Stimulated activated CD4-positive, alpha-beta T cell treated with anti-CD3 and anti-CD28 coated beads, TNF-alpha, amount 100 ng/mL, for 24 hours (primary cell): ENCODE results near the gene LDHD.

Experiments used
- DNase-seq, 3 experiments: peaks; one replicate each; pipeline ENCODE4 v3.0.0-alpha.2; 2020; ENCODE audit warnings: low read depth in 3 of 3

The LDHD gene

DNA sequence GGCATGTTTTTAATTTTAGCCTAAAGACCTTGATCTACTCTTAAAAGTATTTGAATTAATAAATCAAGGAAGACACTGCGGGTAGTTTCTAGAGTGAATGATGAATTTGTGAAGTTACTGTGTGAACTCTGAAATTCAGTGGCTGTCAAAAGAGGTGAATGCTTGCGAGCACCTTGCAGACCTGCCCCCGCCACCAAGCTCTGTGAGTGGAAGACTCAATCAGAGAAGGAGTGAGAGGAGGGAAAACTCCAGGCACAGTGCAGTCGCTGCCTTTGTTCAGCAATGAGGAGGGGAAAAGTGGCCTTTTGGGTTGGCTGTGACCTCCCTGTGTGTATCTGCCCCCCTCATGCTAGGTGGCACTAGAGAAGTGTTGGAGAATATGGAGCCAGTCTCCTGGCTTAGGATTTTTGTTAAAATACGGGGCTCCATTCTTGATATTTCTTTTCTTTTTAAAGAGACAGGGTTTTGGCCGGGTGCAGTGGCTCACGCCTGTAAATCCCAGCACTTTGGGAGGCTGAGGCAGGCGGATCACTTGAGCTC, 53.0 kb downstream of the LDHD start:
- no peak for DNase-seq

DNA sequence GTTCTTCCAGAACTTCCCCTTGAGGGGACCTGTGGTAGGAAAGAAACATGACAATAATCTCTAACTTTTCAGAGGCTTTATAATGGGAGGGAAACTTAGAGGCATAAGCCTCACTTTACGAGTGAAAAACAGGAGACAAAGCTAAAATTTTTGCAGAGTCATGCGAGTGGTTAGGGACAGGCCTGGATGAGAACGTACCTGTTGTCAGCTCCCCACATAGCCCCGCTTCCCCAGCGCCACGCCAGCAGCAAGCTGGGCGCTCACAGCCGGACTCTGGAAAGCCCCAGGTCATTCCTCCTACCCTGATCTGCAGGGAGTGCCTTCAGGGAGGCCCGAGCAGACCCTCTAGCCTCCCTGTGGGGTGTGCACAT, 53.6 kb downstream of the LDHD start:
- DNase-seq, result no peak

GRCh38 chr16:75062135-75062975, 54.2 kb downstream of the LDHD start:
- no peak for DNase-seq
